Activated T-cell treated with anti-CD3 and anti-CD28 coated beads, Interleukin-2, amount 50 U/mL, for 4 hours (primary cell): Measurements from ENCODE around the gene PIK3CB. TPM values are rescaled to one million over a fixed set of nuclear protein-coding genes. Genes with fewer than 3 reads are reported as not detected.
A peak's percentile ranks its signal among the peaks of the same experiment; 100 is the strongest.
"Not testable (repeated sequence)": the region's sequence is repeated elsewhere in the genome, so short reads cannot be mapped to it uniquely, and the experiment has no call there.

Source experiments
- ATAC-seq, 2 donors: fragments of 200-7000 bp; cut with Tn5 transposase; one replicate each; pipeline ENCODE4 v1.10.0; 2021
- DNase-seq: peaks from one replicate; pipeline ENCODE4 v3.0.0-alpha.2; 2020
- H3K27me3 Mint-ChIP-seq: one replicate; pipeline ENCODE4 v1.8.0; 2021; ENCODE audit warnings: low read depth, mixed read lengths
- H3K36me3 Mint-ChIP-seq: one replicate; pipeline ENCODE4 v1.8.0; 2022; ENCODE audit warnings: mixed read lengths; ENCODE audit not compliant: insufficient read depth
- H3K4me1 Mint-ChIP-seq: one replicate; pipeline ENCODE4 v1.8.0; 2021; ENCODE audit warnings: low read depth, mixed read lengths
- H3K4me3 Mint-ChIP-seq: one replicate; pipeline ENCODE4 v1.8.0; 2021; ENCODE audit warnings: mild to moderate bottlenecking, moderate library complexity, mixed read lengths
- H3K9me3 Mint-ChIP-seq: one replicate; pipeline ENCODE4 v1.8.0; 2021; ENCODE audit warnings: mixed read lengths
- total RNA-seq, 3 donors: library from RNA; stranded (reverse); gene quantifications; one replicate each; pipeline ENCODE4 v1.2.1, GENCODE V29; 2021

The PIK3CB gene
- total RNA-seq, 3 donors from 2014 or later = 16.1 to 19.0 (median 17.9) TPM

- no peak for DNase-seq
- no peaks in the 10 kb centered on the region for H3K9me3 Mint-ChIP-seq
- ATAC-seq = peak; percentile 33 to 38
- peaks cover 7% of the 10 kb centered on the region for H3K36me3 Mint-ChIP-seq
- no peaks in the 10 kb centered on the region for H3K27me3 Mint-ChIP-seq
- H3K4me1 Mint-ChIP-seq = peaks cover 29% of the 10 kb centered on the region
- peak overlapping the region; percentile 90 for H3K4me3 Mint-ChIP-seq
These were observed 681 bp downstream of the PIK3CB start for GRCh38 chr3:138833899-138834595.

DNA sequence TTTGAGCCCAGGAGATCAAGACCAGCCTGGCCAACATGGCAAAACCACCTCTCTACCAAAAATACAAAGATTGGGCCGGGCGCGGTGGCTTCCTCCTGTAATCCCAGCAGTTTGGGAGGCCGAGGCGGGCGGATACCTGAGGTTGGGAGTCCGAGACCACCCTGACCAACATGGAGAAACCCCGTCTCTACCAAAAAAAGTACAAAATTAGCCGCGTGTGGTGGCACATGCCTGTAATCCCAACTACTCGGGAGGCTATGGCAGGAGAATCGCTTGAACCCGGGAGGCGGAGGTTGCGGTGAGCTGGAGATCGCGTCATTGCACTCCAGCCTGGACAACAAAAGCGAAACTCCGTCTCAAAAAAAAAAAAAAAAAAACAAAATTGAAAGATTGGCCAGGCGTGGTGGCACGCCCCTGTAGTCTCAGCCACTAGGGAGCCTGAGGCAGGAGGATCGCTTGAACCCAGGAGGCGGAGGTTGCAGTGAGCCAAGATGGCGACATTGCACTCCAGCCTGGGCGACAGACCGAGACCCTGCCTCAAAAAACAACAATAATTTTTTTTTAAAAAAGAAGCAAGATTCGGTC is 2.2 kb downstream of the PIK3CB start:
- peaks cover 29% of the 10 kb centered on the region for H3K4me1 Mint-ChIP-seq
- not testable (repeated sequence) for H3K4me3 Mint-ChIP-seq, H3K36me3 Mint-ChIP-seq, H3K9me3 Mint-ChIP-seq, DNase-seq, ATAC-seq, H3K27me3 Mint-ChIP-seq

DNA sequence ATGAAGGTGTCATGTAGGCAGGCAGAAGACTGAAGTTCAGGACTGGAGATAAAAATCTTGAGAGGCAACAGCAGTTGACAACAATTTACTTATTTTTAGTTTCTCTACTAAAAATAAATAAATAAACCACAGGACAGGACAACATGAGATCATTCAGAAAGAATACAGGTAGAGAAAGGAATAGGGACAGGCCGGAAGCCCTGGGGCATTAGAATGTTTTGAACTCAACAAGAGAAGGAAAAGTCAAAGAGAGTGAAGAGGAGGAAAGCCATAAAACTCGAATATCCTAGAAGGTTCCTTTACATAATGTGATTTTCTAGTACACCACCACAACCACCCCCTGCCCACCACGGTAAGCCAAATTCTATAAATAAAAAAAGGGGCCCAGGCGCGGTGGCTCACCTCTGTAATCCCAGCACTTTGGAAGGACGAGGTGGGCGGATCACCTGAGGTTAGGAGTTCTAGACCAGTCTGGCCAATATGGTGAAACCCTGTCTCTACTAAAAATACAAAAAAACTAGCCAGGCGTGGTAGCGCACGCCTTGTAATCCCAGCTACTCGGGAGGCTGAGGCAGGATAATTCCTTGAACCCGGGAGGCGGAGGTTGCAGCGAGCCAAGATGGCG is 4.7 kb downstream of the PIK3CB start:
- Mint-ChIP-seq H3K9me3 (no peaks in the 10 kb centered on the region), H3K36me3 (peaks cover 14% of the 10 kb centered on the region), H3K27me3 (no peaks in the 10 kb centered on the region), H3K4me1 (peaks cover 28% of the 10 kb centered on the region), H3K4me3 (no peak overlapping the region)
- ATAC-seq (no peak), DNase-seq (no peak)

- Mint-ChIP-seq H3K4me1 (peaks cover 27% of the 10 kb centered on the region), H3K9me3 (no peaks in the 10 kb centered on the region), H3K27me3 (no peaks in the 10 kb centered on the region), H3K4me3 (no peak overlapping the region), H3K36me3 (peaks cover 16% of the 10 kb centered on the region)
- DNase-seq = no peak
- ATAC-seq = no peak
These were observed 5.6 kb downstream of the PIK3CB start for GRCh38 chr3:138829097-138829496.

DNA sequence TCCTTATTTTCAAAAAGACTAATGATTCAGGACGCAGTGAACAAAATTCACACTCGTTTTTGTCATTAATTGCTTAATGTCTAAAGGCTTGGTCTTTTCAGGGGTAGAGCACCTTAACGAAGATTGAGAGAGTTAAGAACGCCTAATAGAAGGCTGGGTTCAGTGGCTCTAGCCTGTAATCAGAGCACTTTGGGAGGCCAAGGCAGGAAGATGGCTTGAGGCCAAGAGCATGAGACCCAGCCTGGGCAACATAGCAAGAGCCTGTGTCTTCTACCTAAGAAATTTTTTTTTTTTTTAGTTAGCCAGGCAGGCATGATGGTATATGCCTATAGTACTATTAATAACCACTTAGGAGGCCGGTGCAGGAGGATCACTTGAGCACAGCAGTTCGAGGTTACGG is 7.5 kb downstream of the PIK3CB start:
- Mint-ChIP-seq H3K27me3 (no peaks in the 10 kb centered on the region), H3K9me3 (no peaks in the 10 kb centered on the region), H3K4me1 (peaks cover 16% of the 10 kb centered on the region), H3K36me3 (peaks cover 16% of the 10 kb centered on the region), H3K4me3 (no peak overlapping the region)
- no peak for DNase-seq
- ATAC-seq = no peak

DNA sequence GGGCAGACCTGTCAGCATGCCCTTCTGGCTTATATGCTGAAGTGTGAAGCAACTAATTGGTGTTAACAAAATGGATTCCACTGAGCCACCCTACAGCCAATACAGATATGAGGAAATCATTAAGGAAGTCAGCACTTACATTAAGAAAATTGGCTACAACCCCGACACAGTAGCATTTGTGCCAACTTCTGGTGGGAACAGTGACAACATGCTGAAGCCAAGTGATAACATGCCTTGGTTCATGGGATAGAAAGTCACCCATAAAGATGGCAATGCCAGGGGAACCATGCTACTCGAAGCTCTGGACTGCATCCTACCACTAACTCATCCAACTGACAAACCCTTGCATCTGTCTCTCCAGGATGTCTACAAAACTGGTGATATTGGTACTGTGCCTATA is 9.4 kb downstream of the PIK3CB start:
- Mint-ChIP-seq H3K36me3 (peaks cover 16% of the 10 kb centered on the region), H3K4me3 (no peak overlapping the region), H3K27me3 (no peaks in the 10 kb centered on the region), H3K9me3 (no peaks in the 10 kb centered on the region), H3K4me1 (peaks cover 12% of the 10 kb centered on the region)
- no peak for DNase-seq
- ATAC-seq = no peak

DNA sequence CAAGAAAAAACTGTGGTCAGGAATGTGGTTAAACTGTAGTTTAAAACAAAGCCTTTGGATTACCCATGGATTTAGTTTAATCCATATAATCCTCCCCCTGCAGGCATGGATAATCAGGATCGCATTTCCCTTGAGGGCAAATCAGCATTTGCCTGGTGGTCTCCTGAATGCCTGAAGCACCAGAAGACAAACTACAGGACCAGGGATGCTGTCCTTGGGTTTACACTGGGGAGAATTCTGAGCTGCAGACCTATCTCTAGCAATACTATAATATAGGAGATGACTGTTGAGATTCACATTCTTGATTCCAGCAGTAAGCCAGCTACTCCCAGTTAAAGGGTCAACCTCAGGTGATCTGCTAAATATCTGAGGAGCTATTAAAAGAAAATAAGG is 10.6 kb downstream of the PIK3CB start:
- DNase-seq (no peak), ATAC-seq (no peak)
- Mint-ChIP-seq H3K4me1 (peaks cover 15% of the 10 kb centered on the region), H3K4me3 (no peak overlapping the region), H3K9me3 (no peaks in the 10 kb centered on the region), H3K27me3 (no peaks in the 10 kb centered on the region), H3K36me3 (peaks cover 12% of the 10 kb centered on the region)

DNA sequence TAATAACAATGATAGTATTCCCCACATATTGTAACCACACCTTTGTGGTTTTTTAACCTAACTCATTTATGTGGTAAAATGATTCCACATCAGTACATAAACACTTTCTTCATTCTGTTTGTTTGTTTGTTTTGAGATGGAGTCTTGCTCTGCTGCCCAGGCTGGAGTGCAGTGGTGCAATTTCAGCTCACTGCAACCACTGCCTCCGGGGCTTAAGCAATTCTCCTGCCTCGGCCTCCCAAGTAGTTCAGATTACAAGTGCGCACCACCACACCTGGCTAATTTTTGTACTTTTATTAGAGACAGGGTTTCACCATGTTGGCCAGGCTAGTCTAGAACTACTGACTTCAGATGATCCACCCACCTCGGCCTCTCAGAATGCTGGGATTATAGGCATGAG is 14.3 kb downstream of the PIK3CB start:
- H3K4me3 Mint-ChIP-seq, H3K36me3 Mint-ChIP-seq, H3K9me3 Mint-ChIP-seq, DNase-seq, H3K27me3 Mint-ChIP-seq, ATAC-seq: not testable (repeated sequence)
- peaks cover 27% of the 10 kb centered on the region for H3K4me1 Mint-ChIP-seq

GRCh38 chr3:138818185-138818860 is 16.4 kb downstream of the PIK3CB start:
- DNase-seq (no peak), ATAC-seq (no peak)
- Mint-ChIP-seq H3K9me3 (no peaks in the 10 kb centered on the region), H3K27me3 (no peaks in the 10 kb centered on the region), H3K4me1 (peaks cover 38% of the 10 kb centered on the region), H3K36me3 (peaks cover 8% of the 10 kb centered on the region), H3K4me3 (no peak overlapping the region)

DNA sequence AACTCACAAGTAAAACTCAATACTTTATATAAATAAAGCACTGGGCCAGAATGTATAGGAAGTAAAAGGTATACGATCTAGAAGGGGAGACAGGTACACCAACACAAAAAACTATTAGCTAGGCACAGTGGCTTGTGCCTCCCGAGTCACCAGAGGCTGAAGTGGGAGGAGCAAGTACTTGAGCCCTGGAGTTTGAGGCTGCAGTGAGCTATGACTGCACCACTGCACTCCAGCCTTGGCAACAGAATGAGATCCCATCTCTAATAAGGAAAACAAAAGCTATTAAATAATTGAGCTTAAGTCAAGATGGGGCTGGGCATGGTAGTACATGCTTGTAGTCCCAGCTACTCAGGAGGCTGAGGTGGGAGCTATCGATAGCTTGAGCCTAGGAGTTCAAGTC is 17.0 kb downstream of the PIK3CB start:
- H3K27me3 Mint-ChIP-seq = no peaks in the 10 kb centered on the region
- H3K36me3 Mint-ChIP-seq = peaks cover 10% of the 10 kb centered on the region
- ATAC-seq (no peak), DNase-seq (no peak)
- no peaks in the 10 kb centered on the region for H3K9me3 Mint-ChIP-seq
- H3K4me1 Mint-ChIP-seq = peaks cover 40% of the 10 kb centered on the region
- no peak overlapping the region for H3K4me3 Mint-ChIP-seq

DNA sequence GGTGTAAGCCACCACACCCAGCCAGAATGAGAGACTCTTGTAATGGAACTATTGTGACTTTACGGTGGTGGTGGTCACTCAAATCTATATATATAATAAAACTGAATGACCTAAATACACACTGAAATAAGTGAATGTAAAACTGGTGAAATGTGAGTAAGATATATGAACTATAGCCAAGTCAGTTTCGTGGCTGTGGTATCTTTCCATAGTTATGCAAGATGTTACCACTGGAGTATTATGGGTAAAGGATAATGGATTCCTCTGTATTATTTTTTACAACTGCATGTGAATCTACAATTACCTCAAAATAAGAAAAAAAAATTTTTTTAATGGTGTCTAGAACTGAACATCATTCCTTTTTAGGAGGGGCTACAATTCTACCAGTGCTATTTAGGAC is 21.9 kb downstream of the PIK3CB start:
- DNase-seq (no peak), ATAC-seq (no peak)
- Mint-ChIP-seq H3K9me3 (no peaks in the 10 kb centered on the region), H3K4me3 (no peak overlapping the region), H3K4me1 (peaks cover 34% of the 10 kb centered on the region), H3K36me3 (peaks cover 8% of the 10 kb centered on the region), H3K27me3 (no peaks in the 10 kb centered on the region)

- DNase-seq = no peak
- no peaks in the 10 kb centered on the region for H3K27me3 Mint-ChIP-seq
- peaks cover 22% of the 10 kb centered on the region for H3K4me1 Mint-ChIP-seq
- no peak for ATAC-seq
- H3K36me3 Mint-ChIP-seq = peaks cover 8% of the 10 kb centered on the region
- H3K9me3 Mint-ChIP-seq = no peaks in the 10 kb centered on the region
- H3K4me3 Mint-ChIP-seq = no peak overlapping the region
These were observed 25.1 kb downstream of the PIK3CB start for GRCh38 chr3:138809500-138810256.

- peaks cover 2% of the 10 kb centered on the region for H3K36me3 Mint-ChIP-seq
- H3K9me3 Mint-ChIP-seq = no peaks in the 10 kb centered on the region
- DNase-seq (no peak), ATAC-seq (no peak)
- no peak overlapping the region for H3K4me3 Mint-ChIP-seq
- H3K27me3 Mint-ChIP-seq = no peaks in the 10 kb centered on the region
- H3K4me1 Mint-ChIP-seq = peaks cover 25% of the 10 kb centered on the region
These were observed 28.2 kb downstream of the PIK3CB start for GRCh38 chr3:138806376-138807080.
